NCI-H510A (cell line): ENCODE measurements around the gene RPS28.
"Not testable (repeated sequence)": the region's sequence is repeated elsewhere in the genome, so short reads cannot be mapped to it uniquely, and the experiment has no call there.

Experiments used
- DNase-seq: peaks from one replicate; lab custom pipeline; 2025; lab: John Stamatoyannopoulos, UW

Gene RPS28

DNA sequence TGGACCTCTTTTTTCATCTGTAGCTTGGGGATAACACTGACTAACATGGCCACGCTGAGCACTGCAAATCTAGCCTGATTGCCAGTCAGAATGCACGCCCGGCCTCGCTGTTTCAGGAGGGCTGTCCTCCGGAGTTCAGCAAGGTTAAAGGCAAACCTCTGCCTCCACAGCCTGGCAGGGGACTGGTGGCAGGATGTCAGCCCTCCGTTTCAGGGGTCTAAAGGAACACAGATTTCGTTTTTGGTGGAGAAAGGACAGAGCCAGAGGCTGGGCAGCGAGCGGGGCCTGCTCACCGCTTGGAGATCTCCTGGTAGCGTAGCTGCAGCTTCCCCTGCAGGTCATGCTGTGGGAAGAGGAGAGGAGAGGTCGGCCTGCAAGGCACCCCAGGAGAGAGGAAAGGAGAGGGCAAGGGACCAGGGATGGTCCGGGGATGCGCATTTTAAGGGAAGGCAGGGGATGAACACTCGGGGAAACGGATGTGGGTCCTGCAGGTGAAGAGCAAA is 681 bp upstream of the RPS28 start:
- DNase-seq = no peak

DNA sequence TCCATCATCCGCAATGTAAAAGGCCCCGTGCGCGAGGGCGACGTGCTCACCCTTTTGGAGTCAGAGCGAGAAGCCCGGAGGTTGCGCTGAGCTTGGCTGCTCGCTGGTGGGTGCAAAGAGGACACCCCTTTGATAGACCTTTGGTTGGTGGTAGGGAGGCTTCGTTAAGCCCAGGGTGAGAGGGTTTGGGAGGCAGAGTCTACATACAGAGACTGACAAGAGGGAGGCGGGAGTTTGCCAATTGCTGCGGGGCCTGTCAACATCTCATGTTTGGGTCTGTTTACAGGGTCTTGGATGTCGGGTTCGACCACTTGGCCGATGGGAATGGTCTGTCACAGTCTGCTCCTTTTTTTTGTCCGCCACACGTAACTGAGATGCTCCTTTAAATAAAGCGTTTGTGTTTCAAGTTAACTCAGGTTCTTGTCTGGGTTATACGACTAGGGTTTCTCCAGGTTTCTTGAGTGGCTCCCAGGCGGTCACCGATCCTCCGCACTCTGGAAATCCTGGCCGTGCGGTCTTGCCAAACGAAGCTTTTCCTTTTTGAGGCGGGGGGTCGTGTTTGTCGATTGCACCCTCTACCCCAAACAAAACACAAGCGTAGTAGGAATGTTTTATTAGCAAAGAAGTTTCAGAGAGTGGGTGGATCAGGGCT is 816 bp downstream of the RPS28 start:
- DNase-seq = no peak

DNA sequence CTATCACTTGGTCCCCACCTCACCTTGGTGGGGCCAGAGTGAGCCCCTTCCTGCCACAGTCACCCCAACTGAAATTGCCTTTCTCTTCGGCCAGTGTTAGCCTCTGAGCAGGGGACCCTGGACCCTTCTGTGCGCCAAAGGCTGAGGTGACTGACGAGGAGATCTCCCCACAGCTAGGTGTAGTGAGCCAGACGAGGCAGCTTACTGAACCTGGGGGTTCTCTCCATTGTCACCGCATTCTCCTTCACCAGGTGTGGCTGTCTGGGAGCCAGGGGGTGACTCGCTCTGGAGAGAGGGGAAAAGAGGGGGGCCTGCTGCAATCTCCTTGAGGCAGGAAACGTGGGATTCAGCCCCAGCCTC is 1.3 kb downstream of the RPS28 start:
- no peak for DNase-seq

DNA sequence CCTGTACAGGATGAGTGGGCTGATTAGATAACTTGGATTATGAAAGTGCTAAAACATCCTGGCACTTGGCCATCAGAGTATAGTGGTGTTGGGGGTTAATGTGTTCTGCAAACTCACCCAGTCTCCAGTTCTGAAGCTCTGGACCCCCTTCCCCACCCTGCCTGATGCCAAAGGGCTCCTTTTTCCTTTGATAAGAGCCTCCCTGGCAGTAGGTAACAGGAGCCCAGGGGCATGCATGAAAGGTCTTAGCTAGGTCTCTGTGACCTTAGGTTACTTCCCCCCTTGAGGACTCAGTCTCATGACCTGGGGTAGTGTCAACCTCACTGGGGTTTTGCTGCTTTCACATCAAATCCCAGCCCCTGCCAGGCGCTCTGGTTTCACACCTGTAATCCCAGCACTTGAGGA is 2.5 kb downstream of the RPS28 start:
- no peak for DNase-seq

DNA sequence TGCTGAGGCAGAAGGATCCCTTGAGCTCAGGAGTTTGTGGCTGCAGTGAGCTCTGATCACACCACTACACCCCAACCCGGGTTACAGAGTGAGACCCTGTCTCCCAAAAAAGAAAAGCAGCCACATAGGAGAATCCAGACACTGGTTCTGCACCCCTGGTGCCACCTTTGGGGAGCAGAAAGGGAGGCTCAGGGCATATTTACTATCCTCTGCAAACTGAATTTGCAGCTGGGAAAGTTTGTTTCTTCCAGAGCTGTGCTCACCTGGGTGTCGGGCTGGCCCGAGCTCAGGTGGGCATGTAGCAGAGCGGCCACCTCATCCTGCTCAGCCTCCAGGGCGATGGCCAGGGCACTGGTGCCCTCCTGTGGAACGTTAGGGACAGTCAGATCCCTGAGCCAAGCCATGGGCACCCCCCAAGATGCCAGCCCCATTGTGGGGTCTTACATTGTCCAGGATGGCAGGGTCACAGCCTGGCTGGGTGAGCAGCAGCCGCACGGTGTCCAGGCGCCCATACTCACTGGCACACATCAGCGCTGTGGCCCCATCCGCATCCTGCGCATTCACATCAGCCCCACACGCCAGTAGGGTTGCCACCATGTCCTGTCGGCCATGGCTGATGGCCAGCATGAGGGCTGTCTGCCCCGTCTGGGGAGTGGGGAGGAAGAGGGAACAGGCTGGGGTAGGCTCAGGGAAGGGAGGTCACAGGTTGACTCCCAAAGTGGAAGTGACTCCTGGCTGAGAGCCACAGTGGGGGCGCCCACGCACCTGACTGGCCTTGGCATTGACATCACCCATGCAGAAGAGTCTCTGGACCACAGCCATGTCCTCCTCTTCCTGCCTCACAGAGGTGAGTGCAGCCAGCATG is 3.1 kb downstream of the RPS28 start:
- no peak for DNase-seq

DNA sequence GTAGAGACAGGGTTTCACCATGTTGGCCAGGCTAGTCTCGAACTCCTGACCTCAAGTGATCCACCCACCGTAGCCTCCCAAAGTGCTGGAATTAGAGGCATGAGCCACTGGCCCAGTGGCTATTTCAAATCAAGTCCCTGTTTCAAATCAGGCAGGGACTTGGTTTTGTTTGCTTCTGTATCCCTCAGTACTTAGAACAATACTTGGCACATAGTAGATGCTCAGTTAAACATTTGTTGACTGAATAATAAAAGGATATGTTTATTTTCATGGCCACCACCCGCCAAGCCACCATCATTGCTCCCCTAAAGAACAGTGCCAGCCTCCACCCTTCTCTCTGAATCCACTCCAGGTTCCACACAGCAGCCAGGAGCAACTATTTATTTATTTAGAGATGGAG is 4.2 kb downstream of the RPS28 start:
- no peak for DNase-seq

DNA sequence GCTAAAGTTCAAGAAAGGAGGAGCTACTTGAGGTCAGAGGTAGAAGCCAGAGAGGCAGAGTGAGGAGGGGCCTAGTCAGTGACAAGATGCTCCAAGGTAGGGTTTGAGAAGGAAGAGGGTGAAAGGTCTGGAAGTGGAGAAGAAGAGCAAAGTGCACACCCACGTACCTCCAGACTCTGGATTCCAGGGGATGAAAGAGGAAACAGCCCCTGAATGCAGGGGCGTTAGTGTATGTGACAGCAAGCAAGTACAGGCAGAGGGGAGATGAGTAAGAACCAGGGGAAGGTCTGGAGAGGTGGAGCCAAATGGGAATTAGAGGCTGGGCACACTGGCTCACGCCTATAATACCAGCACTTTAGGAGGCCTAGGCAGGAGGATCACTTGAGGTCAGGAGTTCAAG is 8.7 kb downstream of the RPS28 start:
- DNase-seq = no peak

DNA sequence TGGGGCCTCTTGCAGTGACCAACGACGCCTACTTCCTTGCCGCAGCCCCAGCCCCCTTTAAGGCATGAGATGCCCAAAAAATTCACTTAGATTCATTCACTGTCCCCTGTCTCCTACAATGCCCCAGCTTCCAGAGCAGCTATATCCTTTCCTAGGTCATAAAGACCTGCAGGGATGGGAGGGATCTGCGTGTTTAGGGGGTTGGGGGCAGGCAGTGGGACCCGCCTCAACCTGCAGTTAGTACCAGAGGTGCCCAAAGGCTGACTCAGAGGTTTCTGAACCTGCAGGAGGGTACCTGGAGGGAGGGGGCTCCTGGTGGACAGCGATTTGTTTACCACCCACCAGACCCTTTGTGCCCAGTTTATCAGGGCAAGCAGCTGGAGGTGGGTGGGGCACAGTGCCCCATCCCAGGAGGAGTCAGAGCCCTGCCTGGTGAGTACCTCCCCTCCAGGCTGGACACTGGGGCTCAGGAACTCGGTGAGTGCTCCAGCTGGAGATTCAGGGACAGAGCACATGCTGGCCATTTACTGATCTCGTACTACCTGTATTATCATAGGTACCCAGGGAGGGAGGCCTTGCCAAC is 10.1 kb downstream of the RPS28 start:
- DNase-seq = no peak

DNA sequence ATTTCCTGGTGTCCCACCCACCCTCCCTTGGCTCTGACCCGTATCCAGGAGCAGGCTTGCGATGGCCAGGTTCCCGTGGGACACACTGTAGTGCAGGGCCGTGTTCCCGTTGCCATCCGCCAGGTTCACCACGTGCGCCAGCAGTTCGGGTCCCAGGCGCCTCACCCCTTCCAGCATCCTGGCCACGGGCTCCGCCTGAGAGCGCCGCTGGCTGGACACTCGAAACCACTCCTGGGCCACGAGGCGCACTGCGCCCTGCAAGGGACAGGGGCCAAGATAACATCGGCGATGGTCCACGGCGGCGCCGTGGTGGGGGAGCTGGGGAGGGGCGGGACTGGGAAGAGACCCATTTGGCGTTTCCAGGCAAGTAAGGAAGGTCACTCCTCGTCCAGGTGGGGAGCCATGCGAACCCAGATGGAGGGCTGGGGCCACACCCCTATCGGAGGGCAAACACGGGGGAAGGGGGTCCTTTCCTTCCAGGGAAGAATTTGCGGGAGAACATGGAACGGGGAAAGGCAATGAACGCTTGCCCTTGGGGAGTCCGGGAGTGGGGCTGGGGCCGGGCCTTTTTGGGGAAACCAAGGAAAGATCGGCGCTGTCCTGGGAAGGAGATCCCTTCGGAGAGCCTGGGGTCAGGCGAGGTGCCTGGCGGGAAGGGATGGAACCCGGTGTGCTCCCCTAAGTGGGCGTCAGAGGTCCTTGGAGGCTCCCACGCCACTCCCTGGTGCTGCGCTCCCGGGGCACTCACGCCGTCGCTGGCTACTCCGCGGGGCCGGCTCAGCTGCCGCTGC is 11.9 kb downstream of the RPS28 start:
- DNase-seq = no peak

DNA sequence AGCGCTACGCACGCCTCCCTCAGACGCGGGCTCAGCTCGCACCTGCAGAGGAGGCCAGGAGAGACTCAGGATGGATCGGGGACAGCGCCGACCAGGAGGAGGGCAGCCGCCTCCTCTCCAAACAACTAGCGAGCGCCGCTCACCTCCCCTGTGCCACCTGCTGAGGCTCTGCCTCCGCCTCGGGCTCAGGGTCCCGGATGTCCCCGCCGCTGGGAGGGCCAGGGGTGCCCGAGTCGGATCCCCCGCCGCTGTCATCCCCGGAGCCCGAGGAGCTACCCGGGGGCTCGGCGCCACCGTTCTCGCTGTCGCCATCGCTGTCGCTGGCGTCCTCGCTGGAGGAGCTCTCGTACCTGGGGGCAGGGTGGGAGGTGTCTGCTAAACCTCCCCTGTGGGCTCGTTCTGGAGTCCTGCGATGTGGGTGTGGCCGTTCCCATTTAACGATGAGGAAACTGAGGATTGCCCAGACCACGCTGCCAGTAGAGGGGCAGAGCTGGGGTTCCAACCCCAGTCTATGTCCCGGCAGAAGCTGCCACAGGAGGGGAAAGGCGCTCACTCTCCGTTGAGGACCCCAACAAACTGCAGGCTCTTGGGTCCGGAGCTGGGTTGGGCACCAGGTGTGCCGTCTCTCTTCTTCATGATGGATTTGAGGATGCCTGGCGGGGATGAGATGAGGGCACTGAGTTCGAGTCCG is 12.6 kb downstream of the RPS28 start:
- peak; percentile 55 for DNase-seq

DNA sequence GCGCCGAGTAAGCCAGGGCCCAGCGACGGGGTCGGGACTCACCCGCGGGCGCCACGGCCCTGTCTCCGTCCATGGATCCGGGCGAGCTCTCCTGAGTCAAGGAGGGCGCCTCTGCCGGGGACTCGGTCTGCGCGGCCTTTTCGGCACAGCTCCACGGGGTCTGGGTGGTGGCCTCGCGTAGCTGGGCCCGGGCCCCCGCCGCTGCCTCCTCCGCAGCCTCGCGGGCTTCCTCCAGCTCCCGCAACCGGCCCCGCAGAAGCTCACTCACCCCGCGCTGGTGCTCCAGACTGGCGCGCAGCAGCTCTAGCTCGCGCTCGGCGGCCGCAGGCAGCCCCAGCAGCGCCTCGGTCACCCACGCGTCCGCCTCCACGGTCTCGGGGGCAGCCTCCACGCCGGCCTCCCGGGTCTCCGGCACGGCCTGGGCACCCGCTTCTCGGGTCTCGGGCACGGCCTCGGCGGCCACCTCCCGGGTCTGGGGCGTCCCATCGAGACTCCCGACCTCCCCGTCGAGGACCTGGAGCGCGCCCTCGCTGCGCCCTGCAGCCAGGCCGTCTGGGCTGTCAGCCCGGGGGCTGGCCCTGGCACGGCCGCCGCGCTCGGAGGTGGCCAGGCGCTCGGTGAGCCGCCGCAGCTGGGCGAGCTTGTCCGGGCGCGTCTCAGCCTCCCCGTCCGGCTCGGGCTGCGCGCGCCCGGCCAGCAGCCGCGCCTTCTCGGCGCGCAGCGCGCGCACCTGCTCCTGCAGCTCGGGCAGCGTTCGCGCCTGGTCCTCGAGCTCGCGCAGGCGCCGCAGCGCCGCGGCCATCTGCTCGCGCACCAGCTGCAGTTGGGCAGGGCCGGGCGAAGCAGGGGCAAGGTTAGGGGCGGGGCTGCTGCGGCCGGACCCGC is 13.4 kb downstream of the RPS28 start:
- DNase-seq = peak; percentile 85

DNA sequence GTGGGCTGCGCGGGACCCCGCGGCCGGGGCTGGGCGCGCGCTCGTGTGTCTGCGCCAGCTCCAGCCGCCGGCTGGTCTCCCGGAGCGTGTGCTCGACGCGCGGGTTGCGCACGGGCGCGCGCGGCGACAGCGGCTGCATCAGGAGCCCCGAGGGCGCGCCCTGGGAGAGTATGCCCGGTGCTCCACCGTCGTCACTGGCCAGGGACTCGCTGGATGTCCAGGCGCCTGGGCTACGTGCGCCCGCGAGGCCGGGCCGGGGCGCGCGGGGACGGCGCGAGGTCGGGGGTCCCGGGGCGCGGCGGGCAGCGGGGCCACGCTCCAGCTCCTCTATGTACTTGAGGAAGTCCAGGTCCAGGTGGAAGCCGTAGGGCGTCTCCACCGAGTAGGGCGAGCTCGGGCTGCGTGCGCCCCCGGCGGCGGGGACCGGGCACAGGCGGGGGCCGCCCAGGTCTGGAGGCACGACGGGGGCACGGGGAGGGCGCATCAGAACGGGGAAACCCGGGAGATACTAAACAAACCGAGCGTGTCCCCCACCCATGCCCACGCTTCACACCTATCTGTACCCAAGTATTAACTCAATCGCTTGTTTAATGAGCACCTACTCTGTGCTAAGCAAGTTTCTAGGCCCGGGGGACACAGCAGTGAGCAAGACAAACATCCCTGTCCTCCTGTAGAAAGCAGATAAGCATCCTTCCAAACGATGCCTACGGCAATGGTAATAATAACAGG is 14.2 kb downstream of the RPS28 start:
- peak; percentile 79 for DNase-seq

DNA sequence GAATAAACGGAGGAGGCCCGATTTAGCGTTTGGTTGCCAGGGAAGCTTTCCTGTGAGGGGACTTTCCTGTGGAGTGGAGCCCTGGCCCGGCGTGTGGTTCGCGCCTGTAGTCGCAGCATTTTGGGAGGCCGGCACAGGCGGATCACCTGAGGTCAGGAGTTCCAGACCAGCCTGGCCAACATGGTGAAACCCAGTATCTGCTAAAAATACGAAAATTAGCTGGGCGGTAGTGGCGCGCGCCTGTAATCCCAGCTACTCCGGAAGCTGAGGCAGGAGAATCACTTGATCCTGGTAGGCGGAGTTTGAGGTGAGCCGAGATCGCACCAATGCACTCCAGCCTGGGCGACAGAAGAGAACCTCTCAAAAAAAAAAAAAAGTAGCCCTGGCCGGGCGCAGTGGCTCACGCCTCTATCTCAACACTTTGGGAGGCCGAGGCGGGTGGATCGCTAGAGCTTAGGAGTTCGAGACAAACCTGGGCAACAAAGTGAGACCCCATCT is 14.8 kb downstream of the RPS28 start:
- no peak for DNase-seq

DNA sequence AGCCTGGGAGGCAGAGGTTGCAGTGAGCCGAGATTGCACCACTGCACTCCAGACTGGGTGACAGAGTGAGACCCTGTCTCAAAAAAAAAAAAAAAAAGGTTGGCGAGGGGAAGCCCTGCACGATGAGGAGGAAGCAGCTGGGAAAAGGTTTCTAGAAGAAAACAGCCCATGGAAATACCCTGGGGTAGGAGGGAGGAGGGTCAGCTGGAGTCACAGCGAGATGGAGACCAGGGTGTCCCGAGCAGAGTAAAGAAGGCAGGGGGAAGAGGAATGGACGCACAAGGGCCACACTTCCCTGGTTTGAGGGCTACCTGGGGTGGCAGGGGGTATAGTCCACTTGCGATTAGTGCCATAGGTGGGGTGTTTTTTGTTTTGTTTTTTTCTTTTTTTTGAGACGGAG is 15.4 kb downstream of the RPS28 start:
- DNase-seq = no peak

DNA sequence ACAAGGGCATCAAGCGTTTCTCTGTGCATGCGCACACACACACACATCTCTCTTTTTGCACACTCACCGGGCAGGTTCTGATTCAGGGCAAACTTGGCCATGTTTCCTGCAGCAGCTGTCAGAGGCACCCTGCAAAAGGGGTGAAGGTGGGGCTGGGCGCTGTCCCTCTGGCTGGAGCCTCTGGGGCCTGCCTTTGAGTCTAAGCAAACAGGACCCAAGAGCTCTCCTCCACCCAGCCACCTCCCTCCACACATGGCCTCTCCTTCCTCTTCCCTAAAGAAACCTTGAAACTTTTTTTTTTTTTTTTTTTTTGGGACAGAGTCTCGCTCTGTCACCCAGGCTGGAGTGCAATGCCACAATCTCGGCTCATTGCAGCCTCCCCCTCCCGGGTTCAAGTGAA is 16.4 kb downstream of the RPS28 start:
- no peak for DNase-seq

DNA sequence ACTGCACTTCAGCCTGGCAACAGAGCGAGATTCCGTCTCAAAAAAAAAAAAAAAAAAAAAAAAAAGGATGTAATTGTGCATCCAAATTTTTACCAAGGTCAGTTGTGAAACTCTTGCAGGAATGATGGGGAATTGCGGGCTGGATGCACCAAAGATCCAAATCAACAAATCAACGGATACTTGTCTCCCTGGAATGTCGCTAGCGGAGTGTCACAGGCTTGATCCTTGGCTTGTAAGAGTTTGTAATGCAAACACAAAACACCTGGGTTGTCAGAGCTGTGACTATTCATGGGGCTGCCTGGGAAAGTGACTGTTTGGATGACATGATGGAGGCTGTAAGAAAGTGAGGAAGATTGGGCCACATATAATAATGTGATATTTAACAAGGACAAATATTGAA is 17.5 kb downstream of the RPS28 start:
- DNase-seq = no peak

DNA sequence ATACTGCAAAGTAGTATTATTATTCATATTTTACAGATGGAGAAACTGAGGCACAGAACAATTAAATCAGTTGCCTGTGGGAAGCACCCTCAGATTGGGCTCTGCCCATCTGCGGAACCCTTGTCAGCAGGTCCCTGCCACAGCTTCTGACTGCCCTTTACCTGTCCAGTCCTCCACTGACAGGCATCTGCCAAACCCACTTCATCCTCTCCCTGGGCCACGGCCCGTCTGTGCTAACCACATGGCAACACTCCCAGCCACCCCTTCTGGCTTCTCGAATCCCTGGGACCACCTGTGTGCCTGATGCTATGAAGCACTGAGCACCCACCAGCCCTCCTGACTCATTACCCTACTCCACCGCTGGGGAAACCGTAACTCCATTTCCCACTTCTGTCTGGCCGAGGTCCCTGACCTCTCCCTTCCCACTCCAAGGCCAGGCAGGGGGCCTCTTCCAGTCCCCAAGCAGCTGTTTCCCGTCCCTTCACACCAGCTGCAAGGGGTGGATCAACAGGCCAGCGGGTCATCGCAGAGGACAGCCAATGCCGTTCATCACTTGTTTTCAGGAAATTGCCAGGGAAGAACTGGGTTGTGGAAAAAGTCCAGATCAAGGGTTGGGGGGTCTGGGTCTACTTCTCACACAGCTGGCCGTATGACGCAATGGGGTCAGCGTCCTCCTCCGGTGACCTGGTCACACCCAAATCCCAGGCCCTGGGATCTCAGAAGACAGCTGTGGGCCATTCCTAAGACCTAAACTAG is 19.2 kb downstream of the RPS28 start:
- no peak for DNase-seq

DNA sequence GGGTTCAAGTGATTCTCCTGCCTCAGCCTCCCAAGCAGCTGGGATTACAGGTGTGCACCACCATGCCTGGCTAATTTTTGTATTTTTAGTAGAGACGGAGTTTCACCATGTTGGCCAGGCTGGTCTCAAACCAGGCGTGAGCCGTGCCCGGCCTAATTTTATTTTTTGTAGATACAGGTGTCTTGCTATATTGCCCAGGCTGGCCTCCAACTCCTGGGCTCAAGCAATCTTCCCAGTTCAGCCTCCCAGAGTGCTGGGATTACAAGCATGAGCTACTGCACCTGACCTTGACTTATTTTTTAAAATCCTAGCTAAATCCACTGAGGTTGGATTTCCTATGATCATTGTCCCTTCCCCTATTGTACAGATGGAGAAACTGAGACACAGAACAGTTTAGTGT is 20.2 kb downstream of the RPS28 start:
- not testable (repeated sequence) for DNase-seq

DNA sequence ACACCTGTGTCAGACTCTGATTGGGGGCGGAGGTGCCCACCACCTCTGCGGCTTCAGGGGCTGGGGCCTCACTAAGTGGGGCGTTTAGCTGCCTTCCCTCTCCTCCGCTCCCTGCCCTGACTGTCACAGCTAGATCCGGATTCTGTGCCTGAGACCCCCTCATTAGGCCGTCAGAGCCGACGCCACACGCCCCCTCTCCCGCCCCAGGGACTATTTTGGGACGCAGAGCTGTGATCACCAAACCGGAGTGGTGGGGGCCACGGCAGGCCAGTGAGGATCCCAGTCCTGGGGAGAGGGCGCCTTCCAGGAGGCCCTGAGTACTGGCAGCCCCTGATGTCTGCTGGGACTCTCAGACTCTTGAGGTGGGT is 21.0 kb downstream of the RPS28 start:
- DNase-seq = no peak
